ENCODE measurements around the gene SMTNL1.

The SMTNL1 gene

DNA sequence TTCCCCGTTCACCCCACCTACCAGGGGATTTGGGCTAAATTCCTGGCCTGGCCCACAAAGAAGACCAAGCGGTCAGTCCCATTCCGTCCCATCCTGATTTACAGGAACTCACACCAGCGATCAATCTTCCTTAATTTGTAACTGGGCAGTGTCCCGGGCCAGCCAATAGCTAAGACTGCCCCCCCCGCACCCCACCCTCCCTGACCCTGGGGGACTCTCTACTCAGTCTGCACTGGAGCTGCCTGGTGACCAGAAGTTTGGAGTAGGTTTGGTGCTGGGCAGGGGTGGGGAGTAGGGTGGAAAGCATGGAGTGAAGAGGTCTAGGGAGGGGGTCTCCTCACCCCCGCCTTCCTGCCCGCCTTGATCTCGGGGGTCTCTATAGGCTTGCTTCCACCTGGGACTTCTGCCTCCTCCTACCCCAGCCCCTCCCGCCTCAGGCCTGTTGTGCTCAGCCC, 60.1 kb downstream of the SMTNL1 start, which contains the start of gene SERPING1:
SERPING1 (plus strand) TSS at position 225 of the 455 bp plus-strand sequence. CDS start 586 bp downstream, outside the sequence.
- no peak for DNase-seq (ENCODE audit: low read depth)

DNA sequence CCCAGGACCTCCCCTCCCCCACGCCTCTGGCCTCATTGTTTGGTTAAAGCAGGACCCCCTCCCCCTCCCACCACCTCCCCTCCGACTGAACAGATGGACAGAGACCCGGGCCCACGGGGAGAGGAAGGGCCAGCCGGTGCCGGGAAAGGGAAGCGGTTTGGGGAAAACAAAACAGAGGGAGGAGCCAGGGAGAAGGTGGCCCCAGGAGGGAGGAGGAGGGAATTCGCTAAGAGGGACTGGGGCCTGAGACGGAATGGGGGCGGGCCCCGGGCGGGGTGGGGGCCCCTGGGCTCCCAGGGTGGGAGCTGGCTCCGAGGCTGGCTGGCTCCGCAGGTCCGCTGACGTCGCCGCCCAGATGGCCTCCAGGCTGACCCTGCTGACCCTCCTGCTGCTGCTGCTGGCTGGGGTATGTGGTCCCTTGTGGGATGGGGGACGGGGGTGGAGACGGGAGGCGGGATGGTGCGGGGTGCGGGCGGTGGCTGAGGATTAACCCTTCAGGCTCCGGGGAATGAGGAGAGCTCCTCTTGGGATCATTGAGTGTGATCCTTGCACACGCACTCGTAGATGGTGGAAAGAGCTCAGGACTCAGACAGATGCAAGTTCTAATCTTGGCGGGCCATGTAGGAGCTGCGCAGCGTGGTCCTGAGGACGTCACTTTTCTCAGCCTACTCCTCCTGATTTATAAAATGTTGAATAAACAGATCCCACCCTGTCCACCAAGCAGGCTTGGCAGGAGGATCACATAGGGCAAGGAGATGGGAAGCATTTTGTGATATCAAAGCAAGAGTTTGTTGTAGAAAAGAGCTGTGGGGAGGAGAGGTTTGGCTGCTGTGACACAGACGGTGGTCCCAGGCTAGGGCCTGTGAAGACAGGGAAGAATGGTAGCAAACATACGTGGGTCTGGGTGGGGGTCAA, 60.8 kb downstream of the SMTNL1 start:
- no peak for DNase-seq (ENCODE audit: low read depth)

DNA sequence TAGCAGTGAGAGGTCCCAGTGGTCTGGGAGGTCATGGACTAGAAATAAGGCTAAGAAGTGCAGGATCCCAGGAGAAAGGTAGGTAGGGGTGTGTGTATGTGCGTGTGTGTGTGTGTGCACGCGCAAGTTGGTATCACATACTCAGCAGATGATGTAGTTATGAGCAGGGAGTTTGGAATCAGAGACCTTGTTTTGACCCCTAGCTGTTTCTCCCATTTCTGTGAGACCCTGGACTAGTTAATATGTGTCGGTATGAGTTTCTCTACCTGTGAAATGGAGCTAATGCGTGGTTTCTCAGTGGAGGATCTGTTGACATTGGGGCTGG, 61.4 kb downstream of the SMTNL1 start:
- no peak for DNase-seq (ENCODE audit: low read depth)

DNA sequence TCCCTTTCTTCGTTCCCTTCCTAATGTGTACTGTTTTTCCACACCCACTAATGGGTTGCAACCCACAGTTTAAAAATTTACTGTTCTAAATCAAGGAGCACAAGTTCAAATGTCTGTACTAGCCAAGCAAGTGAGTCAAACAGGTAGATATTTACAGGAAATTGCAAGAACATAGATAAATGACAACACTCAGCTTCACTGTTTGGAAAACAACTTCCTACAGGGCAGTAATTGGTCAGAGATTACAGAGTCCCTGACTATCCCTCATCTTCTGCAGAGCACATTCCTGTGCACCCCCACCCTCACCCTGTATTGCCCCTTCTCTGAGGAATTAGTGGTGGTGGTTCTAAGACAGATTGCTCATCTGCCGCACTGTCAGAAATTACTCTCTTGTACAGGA, 62.0 kb downstream of the SMTNL1 start:
- no peak for DNase-seq (ENCODE audit: low read depth)

All from stimulated activated CD8-positive, alpha-beta memory T cell treated with anti-CD3 and anti-CD28 coated beads, Interleukin-4, amount 100 ng/mL, for 24 hours (primary cell).